CD14-positive monocyte (primary cell): Measurements from ENCODE around the gene RGS19. TPM values are rescaled to one million over a fixed set of nuclear protein-coding genes. Genes with fewer than 3 reads are reported as not detected.

Experiments used
- DNase-seq, 3 donors: peaks; one replicate each; pipeline ENCODE4 v3.0.0-alpha.2; 2011 to 2022
- H2AFZ ChIP-seq: 2 replicates; pipeline ENCODE4 v1.6.0; 2012; ENCODE audit warnings: mild to moderate bottlenecking, low read depth, low read length, inconsistent platforms; ENCODE audit not compliant: insufficient read depth, poor library complexity, severe bottlenecking
- H3K27ac ChIP-seq, 2 donors: 1 replicate in 1 of 2; 2 replicates in 1 of 2; pipeline ENCODE4 v1.5.1; 2012 to 2013; ENCODE audit warnings: low read length in 2 of 2, control low read depth in 1 of 2, inconsistent platforms in 1 of 2, low read depth in 1 of 2, mild to moderate bottlenecking in 1 of 2
- H3K27me3 ChIP-seq, 2 donors: one replicate each; pipeline versions ENCODE4 v1.6.0 to v1.6.1; 2011 to 2013; ENCODE audit warnings: low read length in 2 of 2; ENCODE audit not compliant: control insufficient read depth in 2 of 2, insufficient read depth in 2 of 2
- H3K36me3 ChIP-seq, 2 donors: replicated peaks in 1 of 2; 1 replicate in 1 of 2; 2 replicates in 1 of 2; pipeline versions ENCODE4 v1.5.1 to v1.6.1; 2012 to 2013; ENCODE audit warnings: low read length in 2 of 2, control low read depth in 1 of 2, inconsistent platforms in 1 of 2, mild to moderate bottlenecking in 1 of 2; ENCODE audit not compliant: insufficient read depth in 2 of 2, control insufficient read depth in 1 of 2
- H3K4me1 ChIP-seq, 2 donors: 1 replicate in 1 of 2; 2 replicates in 1 of 2; pipeline versions ENCODE4 v1.5.1 to v1.6.1; 2012 to 2013; ENCODE audit warnings: low read length in 2 of 2, control low read depth in 1 of 2, inconsistent platforms in 1 of 2, mild to moderate bottlenecking in 1 of 2, moderate library complexity in 1 of 2; ENCODE audit not compliant: insufficient read depth in 2 of 2, control insufficient read depth in 1 of 2
- H3K4me2 ChIP-seq: replicated peaks from 2 replicates; pipeline ENCODE3; 2012; ENCODE audit warnings: low read length, moderate library complexity, mild to moderate bottlenecking; ENCODE audit not compliant: poor library complexity, severe bottlenecking; ENCODE audit errors: extremely low read depth
- H3K4me3 ChIP-seq, 3 experiments: fragments of 200-600 bp in 1 of 3; sonication (generic) in 1 of 3; replicated peaks in 1 of 3; 1 replicate in 2 of 3; 2 replicates in 1 of 3; pipeline ENCODE4 v1.5.1; 2011 to 2013; ENCODE audit warnings: low read length in 3 of 3, mild to moderate bottlenecking in 3 of 3, control low read depth in 2 of 3, low read depth in 2 of 3, inconsistent platforms in 1 of 3, moderate library complexity in 1 of 3
- H3K79me2 ChIP-seq: 2 replicates; pipeline ENCODE4 v1.6.0; 2012; ENCODE audit warnings: mild to moderate bottlenecking, control low read depth, inconsistent platforms, low read length, moderate library complexity; ENCODE audit not compliant: insufficient read depth
- H3K9ac ChIP-seq: 2 replicates; pipeline ENCODE4 v1.6.0; 2017; ENCODE audit warnings: low read length, mild to moderate bottlenecking; ENCODE audit not compliant: insufficient read depth, poor library complexity, severe bottlenecking
- H3K9me3 ChIP-seq, 2 donors: replicated peaks in 1 of 2; 1 replicate in 1 of 2; 2 replicates in 1 of 2; pipeline versions ENCODE4 v1.5.1 to v1.6.1; 2012 to 2013; ENCODE audit warnings: low read length in 2 of 2, control low read depth in 1 of 2; ENCODE audit not compliant: control insufficient read depth in 1 of 2, insufficient read depth in 1 of 2
- H4K20me1 ChIP-seq: 2 replicates; pipeline ENCODE4 v1.6.0; 2012; ENCODE audit warnings: mild to moderate bottlenecking, low read length, control low read depth, moderate library complexity; ENCODE audit not compliant: insufficient read depth
- H3K27ac Mint-ChIP-seq, 7 donors: one replicate each; pipeline ENCODE4 v1.8.0; 2020; ENCODE audit warnings: mild to moderate bottlenecking in 7 of 7, mixed read lengths in 7 of 7, moderate library complexity in 6 of 7, inconsistent platforms in 2 of 7
- H3K27me3 Mint-ChIP-seq, 3 donors: one replicate each; pipeline ENCODE4 v1.8.0; 2021 to 2022; ENCODE audit warnings: low read depth in 3 of 3, mild to moderate bottlenecking in 3 of 3, mixed read lengths in 3 of 3, moderate library complexity in 3 of 3, inconsistent platforms in 1 of 3
- H3K36me3 Mint-ChIP-seq, 2 donors: one replicate each; pipeline ENCODE4 v1.8.0; 2020; ENCODE audit warnings: mixed read lengths in 2 of 2, inconsistent platforms in 1 of 2, mild to moderate bottlenecking in 1 of 2
- H3K4me1 Mint-ChIP-seq: one replicate; pipeline ENCODE4 v1.8.0; 2020; ENCODE audit warnings: mild to moderate bottlenecking, mixed read lengths
- H3K4me3 Mint-ChIP-seq, 2 donors: one replicate each; pipeline ENCODE4 v1.8.0; 2020; ENCODE audit warnings: mild to moderate bottlenecking in 2 of 2, mixed read lengths in 2 of 2, moderate library complexity in 1 of 2
- H3K9me3 Mint-ChIP-seq, 7 donors: one replicate each; pipeline ENCODE4 v1.8.0; 2020 to 2022; ENCODE audit warnings: mixed read lengths in 7 of 7, mild to moderate bottlenecking in 6 of 7, moderate library complexity in 6 of 7, inconsistent platforms in 2 of 7
- WGBS: methylation state at CpG from one replicate; pipeline ENCODE4 v1.1.5; 2013; ENCODE audit warnings: missing lambda C conversion rate; ENCODE audit not compliant: insufficient coverage; 5-methylcytosine and 5-hydroxymethylcytosine counted together
- intact Hi-C, 2 donors: fragments of 100-400 bp; cut with micrococcal nuclease; formaldehyde crosslinking; loops; one replicate each; pipeline versions ENCODE4 v1.15.0 to v1.15.1; 2023
- polyA plus RNA-seq, 3 donors: library from polyadenylated mRNA; depleted of rRNA in 1 of 3; unstranded in 2 of 3; stranded (reverse) in 1 of 3; fragments of 300-500 nt in 2 of 3; fragments of >200 nt in 1 of 3; fragmentation: Illumina TruSeq in 2 of 3; gene quantifications; 1 replicate in 2 of 3; 2 replicates in 1 of 3; pipeline ENCODE4 v1.2.3, GENCODE V29; 2012 to 2021
- TF ChIP-seq, protein P1 (sequence below): fragments of 200-600 bp; IDR thresholded peaks from one replicate; pipeline ENCODE4 v1.8.0; 2022; ENCODE audit warnings: antibody characterized with exemption, mild to moderate bottlenecking

RGS19 gene
- polyA plus RNA-seq, 3 donors: 235 to 280 (median 244) TPM

GRCh38 chr20:64051561-64052325 lies 27.6 kb downstream of the RGS19 start:
- Histone ChIP-seq H3K79me2 (no peaks in the 10 kb centered on the region), H4K20me1 (no peaks in the 10 kb centered on the region)

GRCh38 chr20:64051033-64051452 lies 28.3 kb downstream of the RGS19 start:
- Histone ChIP-seq H3K79me2 (no peaks in the 10 kb centered on the region), H3K36me3 (no peaks in the 10 kb centered on the region), H3K4me1 (peaks cover 10 to 13% of the 10 kb centered on the region in 2 donors), H2AFZ (no peak overlapping the region), H3K9ac (no peak overlapping the region), H3K27ac (no peak overlapping the region), H4K20me1 (no peaks in the 10 kb centered on the region), H3K4me3 (no peak overlapping the region), H3K9me3 (peaks cover 0 to 14% of the 10 kb centered on the region in 2 donors), H3K27me3 (peaks cover 17 to 60% of the 10 kb centered on the region in 2 donors), H3K4me2 (no peak overlapping the region)
- Mint-ChIP-seq H3K4me1 (peaks cover 11% of the 10 kb centered on the region), H3K27me3 (peaks cover 57 to 85% (median 62%) of the 10 kb centered on the region in 3 donors), H3K27ac (no peak overlapping the region), H3K4me3 (peak overlapping the region in 1 of 2 donors; percentile 65), H3K36me3 (peaks cover 0 to 3% of the 10 kb centered on the region in 2 donors), H3K9me3 (peaks cover 0 to 7% (median 1%) of the 10 kb centered on the region in 7 donors)
- WGBS: 87% methylated on average over 9 of the region's 11 CpGs
- DNase-seq: no peak
- TF ChIP-seq, protein P1, sequence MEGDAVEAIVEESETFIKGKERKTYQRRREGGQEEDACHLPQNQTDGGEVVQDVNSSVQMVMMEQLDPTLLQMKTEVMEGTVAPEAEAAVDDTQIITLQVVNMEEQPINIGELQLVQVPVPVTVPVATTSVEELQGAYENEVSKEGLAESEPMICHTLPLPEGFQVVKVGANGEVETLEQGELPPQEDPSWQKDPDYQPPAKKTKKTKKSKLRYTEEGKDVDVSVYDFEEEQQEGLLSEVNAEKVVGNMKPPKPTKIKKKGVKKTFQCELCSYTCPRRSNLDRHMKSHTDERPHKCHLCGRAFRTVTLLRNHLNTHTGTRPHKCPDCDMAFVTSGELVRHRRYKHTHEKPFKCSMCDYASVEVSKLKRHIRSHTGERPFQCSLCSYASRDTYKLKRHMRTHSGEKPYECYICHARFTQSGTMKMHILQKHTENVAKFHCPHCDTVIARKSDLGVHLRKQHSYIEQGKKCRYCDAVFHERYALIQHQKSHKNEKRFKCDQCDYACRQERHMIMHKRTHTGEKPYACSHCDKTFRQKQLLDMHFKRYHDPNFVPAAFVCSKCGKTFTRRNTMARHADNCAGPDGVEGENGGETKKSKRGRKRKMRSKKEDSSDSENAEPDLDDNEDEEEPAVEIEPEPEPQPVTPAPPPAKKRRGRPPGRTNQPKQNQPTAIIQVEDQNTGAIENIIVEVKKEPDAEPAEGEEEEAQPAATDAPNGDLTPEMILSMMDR: no peak
- intact Hi-C loops: no loop called here

More at GRCh38 chr20:64051561-64052325, 27.6 kb downstream of the RGS19 start:
- no peak overlapping the region for H3K4me2 ChIP-seq
- peaks cover 10 to 13% of the 10 kb centered on the region in 2 donors for H3K4me1 ChIP-seq
- H3K36me3 Mint-ChIP-seq: peaks cover 0 to 3% of the 10 kb centered on the region in 2 donors
- H3K9me3 ChIP-seq: peaks cover 0 to 14% of the 10 kb centered on the region in 2 donors
- TF ChIP-seq, protein P1: no peak
- H3K9me3 Mint-ChIP-seq: peaks cover 0 to 7% (median under 1%) of the 10 kb centered on the region in 7 donors
- H3K27me3 ChIP-seq: peaks cover 17 to 62% of the 10 kb centered on the region in 2 donors
- peaks cover 11% of the 10 kb centered on the region for H3K4me1 Mint-ChIP-seq
- no peak overlapping the region for H3K4me3 ChIP-seq
- no peak overlapping the region for H3K27ac ChIP-seq
- WGBS: 94% methylated on average over 12 of the region's 15 CpGs
- H3K36me3 ChIP-seq: no peaks in the 10 kb centered on the region
- H3K4me3 Mint-ChIP-seq: no peak overlapping the region
- DNase-seq: no peak
- H3K9ac ChIP-seq: no peak overlapping the region
- peaks cover 56 to 85% (median 61%) of the 10 kb centered on the region in 3 donors for H3K27me3 Mint-ChIP-seq
- intact Hi-C loops: no loop called here
- no peak overlapping the region for H3K27ac Mint-ChIP-seq
- no peak overlapping the region for H2AFZ ChIP-seq
